ENCODE data around the gene RPL18A. TPM values are rescaled to one million over a fixed set of nuclear protein-coding genes. Genes with fewer than 3 reads are reported as not detected.

Gene RPL18A
- total and polyA plus RNA-seq, 2 of the 4 experiments (the other 2 are of a cell fraction), result 1,351 to 1,735 TPM

GRCh38 chr19:17877696-17878095, 18.0 kb downstream of the RPL18A start:
- no peak overlapping the region for H3K4ac ChIP-seq (ENCODE audit: low read depth, low read length)
- H3K9ac ChIP-seq (ENCODE audit: low read depth, low read length), result no peak overlapping the region
- H3K79me1 ChIP-seq (ENCODE audit: low read depth in 1 of 2, low read length in 2 of 2), result no peaks in the 10 kb centered on the region
- 84% methylated on average over 5 of the region's 16 CpGs; no CpG with 5 or more reads in 1 of the 2 experiments for WGBS, 2 experiments (ENCODE audit: extremely low coverage in 2 of 2, insufficient read length in 1 of 2)
- H3K4me1 ChIP-seq (ENCODE audit: control insufficient read depth, insufficient read depth, low read length), result no peaks in the 10 kb centered on the region
- H4K20me1 ChIP-seq (ENCODE audit: insufficient read depth, low read length), result no peaks in the 10 kb centered on the region
- dilution Hi-C loops (cut with HindIII; ENCODE audit: low sequenced_read_pairs, unreplicated experiment), result no loop called here
- no peak overlapping the region for H3K14ac ChIP-seq (replicated peaks; ENCODE audit: low read depth, low read length)
- no peaks in the 10 kb centered on the region for H3K9me3 ChIP-seq (ENCODE audit: control insufficient read depth, insufficient read depth, low read length)
- POLR2A ChIA-PET (ENCODE audit: unreplicated experiment), result no interaction called here
- no peak overlapping the region for H3K56ac ChIP-seq (ENCODE audit: extremely low read depth, insufficient read depth, low read length)
- DNase-seq (no peak), ATAC-seq (ENCODE audit: low read depth) (no peak)
- no peak overlapping the region for H2BK5ac ChIP-seq (ENCODE audit: low read depth, low read length, poor library complexity, severe bottlenecking)
- no TSS peak for BruUV-seq (replicated peaks)
- no peak overlapping the region for H2BK20ac ChIP-seq (ENCODE audit: low read depth, low read length)
- no peak overlapping the region for H3K23ac ChIP-seq (ENCODE audit: low read depth, low read length)
- H3K36me3 ChIP-seq (ENCODE audit: control insufficient read depth, insufficient read depth, low read length), result no peaks in the 10 kb centered on the region
- no peak overlapping the region for H2BK120ac ChIP-seq (ENCODE audit: low read depth, low read length)
- no peak overlapping the region for H2AK5ac ChIP-seq (ENCODE audit: low read depth, low read length)
- CTCF ChIA-PET, result interaction anchor here (0.6 kb wide), 1 partner anchor 18 kb away, joined by 4 read pairs; the partner anchor contains the start of gene RPL18A
- H4K91ac ChIP-seq (ENCODE audit: insufficient read depth, low read depth, low read length), result no peak overlapping the region
- H2AFZ ChIP-seq (replicated peaks; ENCODE audit: low read length, poor library complexity), result peak overlapping the region; percentile 5
- in situ Hi-C loops (cut with MboI; ENCODE audit: low sequenced_read_pairs), result loop anchor here (5.0 kb wide), 1 partner anchor 45 kb away; no protein-coding TSS in a partner anchor
- no peak overlapping the region for H3K4me3 ChIP-seq (ENCODE audit: insufficient read depth, low read depth, low read length)
- peaks cover 19% of the 10 kb centered on the region for H3K27me3 ChIP-seq (ENCODE audit: control insufficient read depth, insufficient read depth, low read length)
- no peak overlapping the region for H3K4me2 ChIP-seq (ENCODE audit: low read depth, low read length)
- H3K9me1 ChIP-seq (ENCODE audit: insufficient read depth, low read length), result no peaks in the 10 kb centered on the region; the same call in 1 of the 2 replicates
- H4K5ac ChIP-seq (ENCODE audit: low read depth, low read length), result no peak overlapping the region
- no peak overlapping the region for H3K18ac ChIP-seq (ENCODE audit: low read depth, low read length)
- no peak overlapping the region for H2BK15ac ChIP-seq (ENCODE audit: low read depth, low read length)
- intact Hi-C loops (cut with micrococcal nuclease), result no loop called here
- no peak overlapping the region for H4K8ac ChIP-seq (ENCODE audit: low read depth in 2 of 2, low read length in 2 of 2)
- no peak for TF ChIP-seq NFE2L2 (IDR thresholded peaks at IDR 0.05; ENCODE audit: low read depth, low read length)
- no peak for TF ChIP-seq RAD21 (IDR thresholded peaks at IDR 0.05; ENCODE audit: low read length)
- TF ChIP-seq POLR2A (IDR thresholded peaks at IDR 0.05; ENCODE audit: low read depth, low read length), result no peak
- TF ChIP-seq SMC3 (IDR thresholded peaks at IDR 0.05; ENCODE audit: low read depth, low read length), result no peak
- TF ChIP-seq MXI1 (IDR thresholded peaks at IDR 0.05; ENCODE audit: borderline replicate concordance, low read depth, low read length), result no peak
- no peak for TF ChIP-seq RCOR1 (IDR thresholded peaks at IDR 0.05; ENCODE audit: insufficient replicate concordance, low read length)
- TF ChIP-seq MAFK (IDR thresholded peaks at IDR 0.05; ENCODE audit: low read depth, low read length), result no peak
- TF ChIP-seq RFX5 (IDR thresholded peaks at IDR 0.05; ENCODE audit: low read depth, low read length), result no peak
- TF ChIP-seq USF2 (IDR thresholded peaks at IDR 0.05; ENCODE audit: low read depth, low read length), result no peak
- no peak for TF ChIP-seq MAZ (IDR thresholded peaks at IDR 0.05; ENCODE audit: borderline replicate concordance, low read depth, low read length)
- TF ChIP-seq ELK1 (IDR thresholded peaks at IDR 0.05; ENCODE audit: borderline replicate concordance, low read depth, low read length), result no peak
- no peak overlapping the region for H2AK9ac ChIP-seq (replicated peaks; ENCODE audit: low read depth, low read length, poor library complexity)
- H3K27ac ChIP-seq (ENCODE audit: insufficient read depth, low read length), result no peak overlapping the region
